ENCODE data around the gene SDK2.

- no peak for TF ChIP-seq POLR2A (IDR thresholded peaks at IDR 0.05; ENCODE audit: low read depth, low read length)
- TF ChIP-seq CTCF (conservative IDR thresholded peaks at IDR 0.05; ENCODE audit: low read depth, low read length), result no peak
- TF ChIP-seq FOS (IDR thresholded peaks at IDR 0.05; ENCODE audit: low read depth, low read length), result no peak
- no peak for TF ChIP-seq RAD21 (IDR thresholded peaks at IDR 0.05; ENCODE audit: low read length)
- no peak for TF ChIP-seq USF2 (IDR thresholded peaks at IDR 0.05; ENCODE audit: low read depth, low read length)
- TF ChIP-seq CEBPB (IDR thresholded peaks at IDR 0.05; ENCODE audit: low read depth, low read length), result no peak
Measured at GRCh38 chr17:73467651-73468050, 176.6 kb downstream of the SDK2 start.
